HepG2 (cell line): ENCODE results near the gene RMI1. TPM values are rescaled to one million over a fixed set of nuclear protein-coding genes. Genes with fewer than 3 reads are reported as not detected.

Experiments
- ATAC-seq: fragments of 200-7000 bp; cut with Tn5 transposase; 3 replicates; pipeline ENCODE4 v1.9.1; 2020; ENCODE audit warnings: mild to moderate bottlenecking, moderate library complexity
- BruUV-seq: library from RNA; stranded (reverse); fragments of 400-500 nt; replicated peaks from 2 replicates; lab custom pipeline; 2021; lab: Mats Ljungman, UMichigan
- CTCF ChIA-PET: fragments of 300-600 bp; formaldehyde crosslinking; extraction: SDS; loops from one replicate; lab custom pipeline; 2021; ENCODE audit warnings: low total read pairs, inconsistent platforms, low intra/inter-chr PET ratio; lab: Yijun Ruan, JAX
- POLR2A ChIA-PET: fragments of 350-600 bp; sonication (Branson Sonifier 250); formaldehyde crosslinking; loops from one replicate; lab custom pipeline; 2020; ENCODE audit warnings: antibody characterized with exemption, inconsistent platforms; lab: Yijun Ruan, JAX
- DNase-seq: peaks from one replicate; pipeline ENCODE4 v3.0.0-alpha.2; 2015; ENCODE audit warnings: low spot score
- FAIRE-seq: peaks from 3 replicates; lab custom pipeline; 2011; peaks lifted over from hg19 to GRCh38; lab: Jason Lieb, UNC
- H2AFZ ChIP-seq: one replicate; pipeline ENCODE4 v1.6.1; 2011; ENCODE audit warnings: low read length, inconsistent platforms
- H3K27ac ChIP-seq: fragments of 300-600 bp; 3 replicates; pipeline ENCODE4 v1.8.0; 2011; ENCODE audit warnings: mixed run types, mild to moderate bottlenecking, mixed read lengths, low read length, inconsistent platforms; ENCODE audit not compliant: insufficient read depth; ENCODE audit errors: extremely low read length
- H3K27me3 ChIP-seq, 2 experiments: fragments of 200-600 bp in 1 of 2; 2 replicates in 1 of 2; 3 replicates in 1 of 2; pipeline versions ENCODE4 v1.6.0 to v1.8.0; 2011; ENCODE audit warnings: low read length in 2 of 2, mild to moderate bottlenecking in 2 of 2, moderate library complexity in 2 of 2, inconsistent platforms in 1 of 2; ENCODE audit not compliant: insufficient read depth in 2 of 2, control insufficient read depth in 1 of 2
- H3K36me3 ChIP-seq, 2 experiments: fragments of 200-600 bp in 1 of 2; replicated peaks in 1 of 2; 2 replicates in 1 of 2; 3 replicates in 1 of 2; pipeline versions ENCODE4 v1.5.1 to v1.8.0; 2011; ENCODE audit warnings: low read length in 2 of 2, inconsistent platforms in 1 of 2; ENCODE audit not compliant: insufficient read depth in 2 of 2, control insufficient read depth in 1 of 2
- H3K4me1 ChIP-seq: 2 replicates; pipeline ENCODE4 v1.5.1; 2012; ENCODE audit warnings: low read length, inconsistent platforms; ENCODE audit not compliant: insufficient read depth
- H3K4me2 ChIP-seq: 2 replicates; pipeline ENCODE4 v1.6.0; 2011; ENCODE audit warnings: low read depth, low read length, inconsistent platforms
- H3K4me3 ChIP-seq, 3 experiments: fragments of 200-600 bp in 1 of 3; sonication (generic), shearing (Covaris generic) in 1 of 3; replicated peaks in 1 of 3; 2 replicates each; pipeline ENCODE4 v1.5.1; 2011 to 2016; ENCODE audit warnings: low read length in 3 of 3, inconsistent platforms in 2 of 3, low read depth in 2 of 3, mild to moderate bottlenecking in 2 of 3, control low read depth in 1 of 3, mixed read lengths in 1 of 3; ENCODE audit not compliant: insufficient read depth in 1 of 3
- H3K79me2 ChIP-seq: one replicate; pipeline ENCODE4 v1.6.1; 2011; ENCODE audit warnings: low read length, inconsistent platforms; ENCODE audit not compliant: insufficient read depth
- H3K9ac ChIP-seq: 2 replicates; pipeline ENCODE4 v1.6.0; 2011; ENCODE audit warnings: mild to moderate bottlenecking, low read depth, low read length, inconsistent platforms; ENCODE audit not compliant: insufficient read depth
- H3K9me3 ChIP-seq: 2 replicates; pipeline ENCODE4 v1.5.1; 2012; ENCODE audit warnings: mild to moderate bottlenecking, low read length
- H4K20me1 ChIP-seq: 2 replicates; pipeline ENCODE4 v1.6.0; 2011; ENCODE audit warnings: inconsistent platforms, mild to moderate bottlenecking, low read length, moderate library complexity; ENCODE audit not compliant: insufficient read depth
- ADNP ChIP-seq: sonication (generic); formaldehyde crosslinking; IDR thresholded peaks from 2 replicates; pipeline ENCODE4 v1.4.0; 2020; ENCODE audit warnings: missing genetic modification reagents
- CREB3 ChIP-seq: sonication (generic); formaldehyde crosslinking; IDR thresholded peaks from 2 replicates; pipeline ENCODE4 v1.5.0; 2020; ENCODE audit warnings: missing genetic modification reagents
- EED ChIP-seq: sonication (generic); formaldehyde crosslinking; IDR thresholded peaks from 2 replicates; pipeline ENCODE4 v1.5.0; 2020; ENCODE audit warnings: mild to moderate bottlenecking, missing genetic modification reagents
- FOXP1 ChIP-seq, 2 experiments: fragments of 450-650 bp in 1 of 2; IDR thresholded peaks; 2 replicates each; pipeline ENCODE4 v1.6.1; 2017 to 2018; ENCODE audit warnings: antibody characterized with exemption in 1 of 2
- GTF3A ChIP-seq: sonication (generic); formaldehyde crosslinking; conservative IDR thresholded peaks from 2 replicates; pipeline ENCODE4 v1.4.0; 2020; ENCODE audit warnings: mild to moderate bottlenecking, missing genetic modification reagents
- HCFC1 ChIP-seq: fragments of 150-350 bp; IDR thresholded peaks from 2 replicates; pipeline ENCODE4 v1.6.1; 2014; ENCODE audit warnings: low read depth, low read length
- MLLT10 ChIP-seq: sonication (generic); formaldehyde crosslinking; IDR thresholded peaks from 2 replicates; pipeline ENCODE4 v1.4.0; 2020; ENCODE audit warnings: missing genetic modification reagents
- MYC ChIP-seq: sonication (generic); formaldehyde crosslinking; IDR thresholded peaks from 2 replicates; pipeline ENCODE4 v1.9.0; 2021; ENCODE audit warnings: missing genetic modification reagents, borderline replicate concordance
- NR1H2 ChIP-seq: sonication (generic); formaldehyde crosslinking; IDR thresholded peaks from 2 replicates; pipeline ENCODE4 v1.8.1; 2022; ENCODE audit warnings: low read depth, missing genetic modification reagents, borderline replicate concordance
- PATZ1 ChIP-seq: sonication (generic); formaldehyde crosslinking; IDR thresholded peaks from 2 replicates; pipeline ENCODE4 v1.4.0; 2020; ENCODE audit warnings: missing genetic modification reagents
- POLR2G ChIP-seq: fragments of 200-400 bp; formaldehyde crosslinking; IDR thresholded peaks from 2 replicates; pipeline ENCODE4 v1.6.1; 2018; ENCODE audit warnings: mild to moderate bottlenecking, low read depth, low read length, moderate library complexity
- RAD51 ChIP-seq: fragments of 450-650 bp; IDR thresholded peaks from 2 replicates; pipeline ENCODE4 v1.6.1; 2016; ENCODE audit warnings: borderline replicate concordance
- RARA ChIP-seq: IDR thresholded peaks from 2 replicates; pipeline ENCODE4 v1.6.1; 2016; ENCODE audit warnings: missing genetic modification reagents, missing compliant biosample characterization
- RELA ChIP-seq: sonication (generic); formaldehyde crosslinking; IDR thresholded peaks from 2 replicates; pipeline ENCODE4 v1.4.0; 2020; ENCODE audit warnings: missing genetic modification reagents
- ZNF138 ChIP-seq: sonication (generic); formaldehyde crosslinking; IDR thresholded peaks from 2 replicates; pipeline ENCODE4 v1.5.0; 2020; ENCODE audit warnings: mild to moderate bottlenecking, low read depth, missing genetic modification reagents
- ZNF180 ChIP-seq: sonication (generic); formaldehyde crosslinking; IDR thresholded peaks from 2 replicates; pipeline ENCODE4 v1.4.0; 2020; ENCODE audit warnings: low read depth, missing genetic modification reagents, borderline replicate concordance
- ZNF333 ChIP-seq: sonication (generic); formaldehyde crosslinking; IDR thresholded peaks from 2 replicates; pipeline ENCODE4 v1.4.0; 2020; ENCODE audit warnings: mild to moderate bottlenecking, missing genetic modification reagents, borderline replicate concordance
- ZNF746 ChIP-seq: sonication (generic); formaldehyde crosslinking; IDR thresholded peaks from 2 replicates; pipeline ENCODE4 v1.8.0; 2022; ENCODE audit warnings: mild to moderate bottlenecking, missing genetic modification reagents
- ZNF766 ChIP-seq: sonication (generic); formaldehyde crosslinking; IDR thresholded peaks from 2 replicates; pipeline ENCODE4 v1.5.0; 2020; ENCODE audit warnings: missing genetic modification reagents, borderline replicate concordance
- WGBS: methylation state at CpG from one replicate; pipeline ENCODE4 v1.1.6; 2017; ENCODE audit warnings: low lambda C conversion rate; 5-methylcytosine and 5-hydroxymethylcytosine counted together
- in situ Hi-C: cut with HindIII; loops from 2 replicates; pipeline ENCODE4 v1.10.0; 2017; ENCODE audit warnings: low pct_unique_long_range_greater_than_20kb; ENCODE audit not compliant: extremely low pct_ligation_motif_present
- intact Hi-C: fragments of 100-400 bp; cut with micrococcal nuclease; formaldehyde crosslinking; loops from one replicate; pipeline ENCODE4 v1.10.0; 2022; ENCODE audit not compliant: unreplicated experiment
- polyA plus RNA-seq, 8 experiments: library from polyadenylated mRNA; depleted of rRNA in 3 of 8; stranded (reverse) in 7 of 8; unstranded in 1 of 8; fragments of >200 nt; fragmentation: Illumina TruSeq in 4 of 8; extraction: Trizol in 4 of 8; gene quantifications; 2 replicates each; pipeline versions ENCODE4 v1.2.1 to v1.2.3, GENCODE V29; 2011 to 2016; ENCODE audit warnings: low read depth in 4 of 8, missing spikeins in 1 of 8, mixed read lengths in 1 of 8; ENCODE audit not compliant: insufficient read depth in 1 of 8
- total RNA-seq, 5 experiments: library from RNA; depleted of rRNA; stranded (reverse); fragments of >200 nt; fragmentation: Illumina TruSeq; extraction: Trizol; gene quantifications; 2 replicates each; pipeline ENCODE4 v1.2.3, GENCODE V29; 2016; ENCODE audit warnings: low read depth in 1 of 5
- TF ChIP-seq, protein P1 (sequence below): sonication (generic); formaldehyde crosslinking; IDR thresholded peaks from 2 replicates; pipeline ENCODE4 v1.4.0; 2020; ENCODE audit warnings: missing genetic modification reagents

Gene RMI1
- total and polyA plus RNA-seq, 2 of the 13 experiments (the other 11 are each of a cell fraction or from before 2014, with no cell fraction given): 0.54 to 3.7 TPM

DNA sequence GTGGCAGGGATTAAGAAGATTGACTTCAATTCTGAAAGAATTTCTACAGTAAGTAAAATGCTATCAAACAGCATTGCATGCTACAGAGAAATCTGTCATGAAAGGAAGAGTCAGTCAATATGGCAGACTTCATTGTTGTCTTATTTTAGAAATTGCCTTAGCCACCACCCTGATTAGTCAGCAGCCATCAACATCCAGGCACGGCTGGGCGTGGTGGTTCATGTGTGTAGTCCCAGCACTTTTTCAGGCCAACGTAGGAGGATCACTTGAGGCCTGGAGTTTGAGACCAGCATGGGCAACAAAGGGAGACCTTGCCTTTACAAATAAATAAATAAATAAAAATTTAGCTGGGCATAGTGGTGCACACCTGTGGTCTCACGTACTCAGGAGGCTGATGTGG lies 46.6 kb downstream of the RMI1 start:
- H3K9me3 ChIP-seq: no peaks in the 10 kb centered on the region
- H4K20me1 ChIP-seq: no peaks in the 10 kb centered on the region
- no peak overlapping the region for H3K4me2 ChIP-seq
- H3K4me1 ChIP-seq: no peaks in the 10 kb centered on the region
- no peak overlapping the region for H3K4me3 ChIP-seq
- ATAC-seq (no peak), DNase-seq (no peak), FAIRE-seq (no peak)
- BruUV-seq: no TSS peak
- H3K27me3 ChIP-seq: peaks cover 0 to 9% of the 10 kb centered on the region in 2 experiments; a peak in 2 of 5 replicates
- H2AFZ ChIP-seq: no peak overlapping the region
- ChIA-PET CTCF (no interaction called here), POLR2A (no interaction called here)
- TF ChIP-seq FOXP1 (IDR thresholded peaks at IDR 0.05): no peak
- TF ChIP-seq FOXP1 (CRISPR knock-in tag; IDR thresholded peaks at IDR 0.05): no peak
- TF ChIP-seq HCFC1: no peak
- no peak for TF ChIP-seq PATZ1 (CRISPR knock-in tag)
- no peak for TF ChIP-seq ADNP
- TF ChIP-seq RARA (CRISPR knock-in tag): no peak
- no peak for TF ChIP-seq EED (CRISPR knock-in tag)
- no peak for TF ChIP-seq ZNF180 (CRISPR knock-in tag)
- TF ChIP-seq ZNF138 (CRISPR knock-in tag): no peak
- no peak for TF ChIP-seq MYC (CRISPR knock-in tag)
- no peak for TF ChIP-seq ZNF766 (CRISPR knock-in tag)
- TF ChIP-seq ZNF333 (CRISPR knock-in tag): no peak
- TF ChIP-seq POLR2G: no peak
- TF ChIP-seq, protein P1, sequence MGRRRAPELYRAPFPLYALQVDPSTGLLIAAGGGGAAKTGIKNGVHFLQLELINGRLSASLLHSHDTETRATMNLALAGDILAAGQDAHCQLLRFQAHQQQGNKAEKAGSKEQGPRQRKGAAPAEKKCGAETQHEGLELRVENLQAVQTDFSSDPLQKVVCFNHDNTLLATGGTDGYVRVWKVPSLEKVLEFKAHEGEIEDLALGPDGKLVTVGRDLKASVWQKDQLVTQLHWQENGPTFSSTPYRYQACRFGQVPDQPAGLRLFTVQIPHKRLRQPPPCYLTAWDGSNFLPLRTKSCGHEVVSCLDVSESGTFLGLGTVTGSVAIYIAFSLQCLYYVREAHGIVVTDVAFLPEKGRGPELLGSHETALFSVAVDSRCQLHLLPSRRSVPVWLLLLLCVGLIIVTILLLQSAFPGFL (CRISPR knock-in tag): no peak
- TF ChIP-seq NR1H2 (CRISPR knock-in tag): no peak
- TF ChIP-seq RELA (CRISPR knock-in tag): no peak
- no peak for TF ChIP-seq GTF3A (CRISPR knock-in tag)
- TF ChIP-seq CREB3 (CRISPR knock-in tag): no peak
- TF ChIP-seq MLLT10: no peak
- TF ChIP-seq RAD51: no peak
- TF ChIP-seq ZNF746 (CRISPR knock-in tag): no peak
- H3K27ac ChIP-seq: no peak overlapping the region
- H3K79me2 ChIP-seq: no peaks in the 10 kb centered on the region
- in situ Hi-C loops: no loop called here
- 2% methylated on average over 4 of the region's 4 CpGs for WGBS
- no peaks in the 10 kb centered on the region for H3K36me3 ChIP-seq
- intact Hi-C loops: no loop called here
- H3K9ac ChIP-seq: no peak overlapping the region
